OCI-LY7 (cell line): ENCODE results near the gene AGFG1.

Experiments
- CTCF ChIP-seq: fragments of 200-600 bp; sonication (generic); conservative IDR thresholded peaks from 2 replicates; pipeline ENCODE4 v1.5.1; 2014; ENCODE audit warnings: mild to moderate bottlenecking, antibody characterized with exemption, low read length, moderate library complexity, mixed read lengths
- EZH2phosphoT487 ChIP-seq: fragments of 200-600 bp; sonication (generic); IDR thresholded peaks from 2 replicates; pipeline ENCODE4 v1.6.1; 2018; ENCODE audit warnings: low read depth, borderline replicate concordance, mild to moderate bottlenecking, mixed run types, antibody characterized with exemption, low read length, moderate library complexity, mixed read lengths

- TF ChIP-seq CTCF (peak; percentile 74), EZH2phosphoT487 (no peak)
Measured at GRCh38 chr2:227479865-227480475, 8.0 kb downstream of the AGFG1 start.
